ENCODE data around the gene IL34.
"Not testable (repeated sequence)": the region's sequence is repeated elsewhere in the genome, so short reads cannot be mapped to it uniquely, and the experiment has no call there.

IL34 gene

GRCh38 chr16:70659546-70659945 is 13.2 kb downstream of the IL34 start:
- no peak for DNase-seq

DNA sequence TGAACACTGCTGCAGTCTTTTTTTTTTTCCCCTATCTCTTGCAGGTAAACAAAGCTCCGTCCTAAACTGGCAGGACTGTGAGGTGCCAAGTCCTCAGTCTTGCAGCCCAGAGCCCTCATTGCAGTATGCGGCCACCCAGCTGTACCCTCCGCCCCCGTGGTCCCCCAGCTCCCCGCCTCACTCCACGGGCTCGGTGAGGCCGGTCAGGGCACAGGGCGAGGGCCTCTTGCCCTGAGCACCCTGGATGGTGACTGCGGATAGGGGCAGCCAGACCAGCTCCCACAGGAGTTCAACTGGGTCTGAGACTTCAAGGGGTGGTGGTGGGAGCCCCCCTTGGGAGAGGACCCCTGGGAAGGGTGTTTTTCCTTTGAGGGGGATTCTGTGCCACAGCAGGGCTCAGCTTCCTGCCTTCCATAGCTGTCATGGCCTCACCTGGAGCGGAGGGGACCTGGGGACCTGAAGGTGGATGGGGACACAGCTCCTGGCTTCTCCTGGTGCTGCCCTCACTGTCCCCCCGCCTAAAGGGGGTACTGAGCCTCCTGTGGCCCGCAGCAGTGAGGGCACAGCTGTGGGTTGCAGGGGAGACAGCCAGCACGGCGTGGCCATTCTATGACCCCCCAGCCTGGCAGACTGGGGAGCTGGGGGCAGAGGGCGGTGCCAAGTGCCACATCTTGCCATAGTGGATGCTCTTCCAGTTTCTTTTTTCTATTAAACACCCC is 13.8 kb downstream of the IL34 start:
- DNase-seq: no peak

DNA sequence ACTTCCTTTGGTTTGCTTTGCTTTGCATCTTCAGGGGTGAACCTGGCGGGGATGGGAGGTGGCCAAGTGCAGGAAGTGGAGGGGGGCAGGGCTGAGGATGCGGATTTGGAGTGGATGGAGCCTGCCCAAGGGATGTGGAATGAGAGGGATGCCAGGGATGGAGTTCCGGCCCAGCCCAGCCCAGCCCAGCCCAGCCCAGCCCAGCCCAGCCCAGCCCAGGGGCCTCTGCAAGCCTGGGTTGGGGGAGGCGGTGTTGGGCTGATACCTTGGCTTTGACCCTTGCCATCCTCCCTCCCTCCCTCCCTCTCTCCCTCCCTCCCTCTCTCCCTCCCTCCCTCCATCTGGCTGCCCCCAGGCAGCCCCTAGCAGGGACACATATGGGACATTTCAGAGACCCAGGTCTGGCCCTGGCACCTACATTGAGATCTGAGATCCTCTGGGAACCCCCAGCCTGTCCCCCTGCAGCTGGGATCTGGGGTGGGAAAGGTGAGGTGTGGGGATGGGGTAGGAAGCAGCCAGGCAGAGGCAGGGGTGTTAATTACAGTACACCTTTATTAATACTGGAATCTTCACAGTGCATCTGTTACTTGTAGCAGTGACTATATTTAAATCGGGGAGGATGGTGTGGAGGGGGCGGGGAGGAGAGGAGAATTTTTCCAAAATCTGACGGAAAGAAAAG is 14.5 kb downstream of the IL34 start:
- DNase-seq: peak in 1 of 2 experiments; percentile 26

GRCh38 chr16:70661534-70661917 is 15.2 kb downstream of the IL34 start:
- no peak for DNase-seq

- no peak for DNase-seq
Measured at GRCh38 chr16:70661918-70662641, 15.7 kb downstream of the IL34 start.

- DNase-seq: no peak
Measured at GRCh38 chr16:70662991-70663523, 16.7 kb downstream of the IL34 start.

DNA sequence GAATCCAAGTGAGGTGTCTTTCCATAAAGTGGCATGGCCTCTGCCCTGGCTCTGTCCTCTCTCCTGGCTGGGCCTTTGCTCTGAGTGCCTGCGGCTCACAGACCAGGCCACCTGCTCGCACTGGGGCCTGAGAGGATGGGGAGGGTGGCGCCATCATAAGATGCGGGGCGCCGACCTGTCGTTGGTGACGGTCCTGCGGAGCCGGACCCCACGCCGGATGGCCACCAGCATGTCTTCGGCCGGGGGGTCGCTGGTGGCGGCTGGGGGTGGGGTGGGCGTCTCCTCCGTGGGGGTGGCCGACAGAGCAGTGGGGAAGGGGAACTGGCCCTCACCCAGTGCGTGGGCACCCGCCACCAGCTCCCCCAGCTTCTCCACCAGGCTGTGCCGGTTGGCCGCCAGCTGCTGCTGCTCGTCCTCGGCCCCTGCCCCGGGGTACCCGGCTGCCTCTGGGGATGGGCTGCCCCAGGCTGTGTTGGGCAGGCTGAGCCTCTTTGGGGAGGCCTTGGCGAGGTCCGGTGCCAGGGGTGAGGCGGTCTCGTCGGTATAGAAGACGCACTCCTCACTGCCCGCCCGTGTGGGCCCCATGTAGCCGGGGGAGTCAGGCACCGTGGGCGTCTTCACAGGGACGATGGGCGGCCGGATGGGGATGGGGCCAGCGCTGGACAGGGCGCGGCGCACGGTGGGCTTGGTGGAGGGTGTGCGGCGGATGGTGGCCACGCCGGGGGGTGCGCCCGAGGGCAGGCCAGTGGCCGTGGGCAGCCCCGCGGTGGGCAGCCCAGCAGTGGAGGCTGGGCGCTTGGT is 17.4 kb downstream of the IL34 start:
- no peak for DNase-seq

- DNase-seq: no peak
Measured at GRCh38 chr16:70664325-70665112, 18.2 kb downstream of the IL34 start.

- DNase-seq: no peak
Measured at GRCh38 chr16:70665113-70665694, 18.8 kb downstream of the IL34 start.

- no peak for DNase-seq
Measured at GRCh38 chr16:70665806-70666735, 19.7 kb downstream of the IL34 start.

GRCh38 chr16:70670175-70670574 is 23.8 kb downstream of the IL34 start:
- DNase-seq: no peak

DNA sequence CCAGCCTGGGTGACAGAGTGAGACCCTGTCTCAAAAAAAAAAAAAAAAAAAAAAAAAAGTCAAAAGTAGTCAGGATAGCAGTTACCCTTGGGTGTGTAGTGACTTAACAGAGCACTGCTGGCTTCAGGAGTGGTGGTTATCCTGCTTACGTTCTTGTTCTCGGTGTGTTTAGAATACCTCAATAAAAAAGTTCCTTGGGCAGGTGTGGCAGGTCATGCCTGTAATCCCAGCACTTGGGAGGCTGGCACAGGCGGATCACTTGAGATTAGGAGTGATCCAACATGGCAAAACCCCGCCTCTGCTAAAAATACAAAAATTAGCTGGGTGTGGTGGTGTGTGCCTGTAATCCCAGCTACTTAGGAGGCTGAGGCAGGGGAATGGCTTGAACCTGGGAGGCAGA is 24.6 kb downstream of the IL34 start:
- DNase-seq: not testable (repeated sequence)

DNA sequence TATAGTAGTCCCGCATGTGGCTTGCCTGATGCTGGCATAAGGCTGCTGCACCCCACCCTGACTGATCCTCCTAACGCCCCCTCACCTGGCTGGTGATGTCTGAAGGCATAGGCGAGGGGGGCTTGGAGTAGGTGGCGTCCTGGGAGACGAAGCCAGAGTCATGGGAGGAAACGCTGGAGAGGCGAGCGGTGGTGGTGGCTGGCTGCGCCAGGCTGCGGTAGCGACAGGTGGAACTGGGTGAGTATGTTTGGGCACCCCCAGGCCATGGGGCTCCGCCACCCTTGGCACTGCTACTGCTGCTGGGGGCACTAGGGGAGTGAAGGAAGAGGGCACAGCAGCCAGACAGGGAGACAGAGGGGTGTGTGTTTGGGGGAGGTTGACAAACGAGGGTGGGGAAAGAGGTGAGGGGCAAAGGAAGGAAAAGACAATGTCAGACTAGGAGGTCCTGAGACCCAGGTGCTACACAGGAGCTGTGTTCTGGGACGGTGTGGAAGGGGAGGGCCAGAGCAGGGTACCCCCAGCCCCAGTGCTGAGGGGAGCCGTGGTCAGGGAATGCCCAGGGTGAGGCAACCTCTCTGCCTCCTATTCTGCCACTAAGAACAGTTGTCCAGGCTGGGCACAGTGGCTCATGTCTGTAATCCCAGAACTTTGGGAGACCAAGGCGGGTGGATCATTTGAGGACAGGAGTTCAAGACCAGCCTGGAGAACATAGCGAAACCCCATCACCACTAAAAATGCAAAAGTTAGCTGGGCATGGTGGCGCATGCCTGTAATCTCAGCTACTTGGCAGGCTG is 28.1 kb downstream of the IL34 start:
- no peak for DNase-seq

DNA sequence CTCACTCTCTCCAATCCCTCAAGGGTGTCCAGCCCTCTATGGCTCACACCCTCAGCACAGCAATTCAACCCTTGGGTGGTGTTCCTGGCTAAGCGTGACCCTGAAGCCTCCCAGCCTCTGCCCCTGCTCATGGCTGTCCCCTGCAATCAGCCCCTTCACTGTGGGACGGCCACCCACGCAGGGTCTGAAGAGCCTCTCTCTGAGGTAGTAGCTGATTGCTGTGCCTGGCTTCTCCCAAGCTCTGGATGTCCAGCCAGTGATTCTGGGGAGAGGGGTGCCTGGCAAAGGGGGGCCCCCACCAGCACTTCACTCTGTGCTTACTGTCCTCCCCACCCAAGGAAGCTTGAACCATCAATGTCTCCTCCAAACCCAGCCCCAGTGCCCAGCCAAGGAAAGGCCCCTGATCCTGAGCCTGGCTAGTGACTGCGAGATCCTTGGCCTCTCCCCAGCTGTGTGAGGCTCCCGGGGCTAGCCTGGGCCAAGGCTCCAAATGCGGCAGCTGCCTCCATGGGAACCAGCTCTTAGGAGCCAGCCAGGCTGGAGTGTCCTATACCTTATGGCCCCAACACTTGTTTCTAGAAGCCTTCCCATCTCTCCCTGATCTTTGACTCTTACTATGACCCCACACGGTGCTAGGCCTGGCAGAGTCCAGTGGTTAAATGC is 29.6 kb downstream of the IL34 start:
- DNase-seq: no peak

- no peak for DNase-seq
Measured at GRCh38 chr16:70676675-70677498, 30.5 kb downstream of the IL34 start.

GRCh38 chr16:70677499-70678120 is 31.3 kb downstream of the IL34 start:
- no peak for DNase-seq

GRCh38 chr16:70678121-70678897 is 31.9 kb downstream of the IL34 start:
- no peak for DNase-seq
